ENCODE data around the gene CEP89.
"Not testable (repeated sequence)": the region's sequence is repeated elsewhere in the genome, so short reads cannot be mapped to it uniquely, and the experiment has no call there.

- TF ChIP-seq CTCF, POLR2A, POLR2AphosphoS5 (IDR thresholded peaks at IDR 0.05): not testable (repeated sequence)
These were observed 123.7 kb downstream of the CEP89 start for GRCh38 chr19:32848035-32848434.
